ENCODE data around the gene ZNF157. TPM values are rescaled to one million over a fixed set of nuclear protein-coding genes. Genes with fewer than 3 reads are reported as not detected.

The ZNF157 gene
- total RNA-seq, 2 experiments from 2014 or later: 0.52 to 1.0 TPM

DNA sequence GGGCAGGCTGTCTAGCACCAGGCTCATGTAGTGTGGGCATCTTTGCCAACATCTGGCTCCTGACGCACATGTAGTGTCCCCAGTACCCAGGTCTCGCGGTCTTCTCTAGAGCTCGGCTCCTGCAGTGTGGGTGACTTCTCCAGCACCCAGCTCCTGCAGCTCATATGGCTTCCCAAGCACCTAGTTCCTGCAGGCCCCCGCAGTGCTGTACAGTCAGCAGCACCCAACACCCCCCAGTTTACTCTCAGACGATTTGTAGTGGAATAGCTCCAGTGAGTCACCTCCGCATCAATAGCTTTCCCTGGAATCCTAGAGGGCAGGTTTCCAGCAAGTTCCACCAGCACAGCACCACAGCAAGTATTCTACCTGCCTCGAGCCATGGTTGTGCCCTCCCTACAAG lies 81.7 kb downstream of the ZNF157 start:
- H3K36me3 Mint-ChIP-seq (ENCODE audit: low read depth): peaks cover 83% of the 10 kb centered on the region
- peaks cover 29% of the 10 kb centered on the region for H3K9me3 Mint-ChIP-seq
- H3K27me3 Mint-ChIP-seq: no peaks in the 10 kb centered on the region
- intact Hi-C loops (cut with micrococcal nuclease): no loop called here
- H3K4me1 Mint-ChIP-seq (ENCODE audit: low read depth): no peaks in the 10 kb centered on the region
- POLR2A ChIA-PET: no interaction called here
- ATAC-seq: no peak
- CTCF ChIA-PET: no interaction called here
- no peak overlapping the region for H3K4me3 Mint-ChIP-seq
- no peak for DNase-seq
- H3K27ac Mint-ChIP-seq: no peak overlapping the region
- TF ChIP-seq, protein P1, sequence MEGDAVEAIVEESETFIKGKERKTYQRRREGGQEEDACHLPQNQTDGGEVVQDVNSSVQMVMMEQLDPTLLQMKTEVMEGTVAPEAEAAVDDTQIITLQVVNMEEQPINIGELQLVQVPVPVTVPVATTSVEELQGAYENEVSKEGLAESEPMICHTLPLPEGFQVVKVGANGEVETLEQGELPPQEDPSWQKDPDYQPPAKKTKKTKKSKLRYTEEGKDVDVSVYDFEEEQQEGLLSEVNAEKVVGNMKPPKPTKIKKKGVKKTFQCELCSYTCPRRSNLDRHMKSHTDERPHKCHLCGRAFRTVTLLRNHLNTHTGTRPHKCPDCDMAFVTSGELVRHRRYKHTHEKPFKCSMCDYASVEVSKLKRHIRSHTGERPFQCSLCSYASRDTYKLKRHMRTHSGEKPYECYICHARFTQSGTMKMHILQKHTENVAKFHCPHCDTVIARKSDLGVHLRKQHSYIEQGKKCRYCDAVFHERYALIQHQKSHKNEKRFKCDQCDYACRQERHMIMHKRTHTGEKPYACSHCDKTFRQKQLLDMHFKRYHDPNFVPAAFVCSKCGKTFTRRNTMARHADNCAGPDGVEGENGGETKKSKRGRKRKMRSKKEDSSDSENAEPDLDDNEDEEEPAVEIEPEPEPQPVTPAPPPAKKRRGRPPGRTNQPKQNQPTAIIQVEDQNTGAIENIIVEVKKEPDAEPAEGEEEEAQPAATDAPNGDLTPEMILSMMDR (IDR thresholded peaks at IDR 0.05): no peak

GRCh38 chrX:47456080-47456479 lies 85.7 kb downstream of the ZNF157 start:
- POLR2A ChIA-PET: no interaction called here

DNA sequence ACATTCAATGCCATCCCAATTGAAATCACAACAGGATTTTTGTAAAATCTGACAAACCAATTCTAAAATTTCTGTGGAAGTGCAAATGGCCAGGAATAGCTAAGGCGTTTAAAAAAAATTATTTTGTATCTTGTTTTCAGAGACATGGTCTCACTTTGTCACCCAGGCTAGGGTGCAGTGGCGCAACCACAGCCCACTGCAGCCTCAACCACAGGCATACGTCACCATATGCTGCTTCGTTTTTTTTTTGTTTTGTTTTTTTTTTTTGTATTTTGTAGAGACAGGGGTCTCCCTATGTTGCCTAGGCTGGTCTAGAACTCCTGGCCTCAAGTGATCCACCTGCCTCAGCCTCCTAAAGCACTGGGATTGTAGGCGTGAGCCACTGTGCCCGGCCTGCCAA lies 88.2 kb downstream of the ZNF157 start:
- intact Hi-C loops (cut with micrococcal nuclease): no loop called here
- Mint-ChIP-seq H3K4me1 (ENCODE audit: low read depth) (peaks cover 2% of the 10 kb centered on the region), H3K36me3 (ENCODE audit: low read depth) (peaks cover 37% of the 10 kb centered on the region), H3K4me3 (no peak overlapping the region), H3K27me3 (no peaks in the 10 kb centered on the region), H3K9me3 (peaks cover 4% of the 10 kb centered on the region), H3K27ac (no peak overlapping the region)
- POLR2A ChIA-PET: interaction anchor here (0.8 kb wide), 1 partner anchor 195 kb away, joined by 3 read pairs; no protein-coding TSS in a partner anchor
- CTCF ChIA-PET: no interaction called here
- DNase-seq (peak; percentile 24), ATAC-seq (no peak)
- TF ChIP-seq, protein P1 (IDR thresholded peaks at IDR 0.05): no peak

More at GRCh38 chrX:47456080-47456479, 85.7 kb downstream of the ZNF157 start:
- Mint-ChIP-seq H3K36me3 (ENCODE audit: low read depth) (peaks cover 50% of the 10 kb centered on the region), H3K4me1 (ENCODE audit: low read depth) (peaks cover 2% of the 10 kb centered on the region), H3K27ac (no peak overlapping the region), H3K9me3 (peaks cover 2% of the 10 kb centered on the region), H3K4me3 (no peak overlapping the region), H3K27me3 (no peaks in the 10 kb centered on the region)
- CTCF ChIA-PET: interaction anchor here (0.6 kb wide), 1 partner anchor 89 kb away, joined by 4 read pairs; no protein-coding TSS in a partner anchor
- no peak for DNase-seq
- TF ChIP-seq, protein P1 (IDR thresholded peaks at IDR 0.05): no peak
- intact Hi-C loops (cut with micrococcal nuclease): no loop called here
- no peak for ATAC-seq

- TF ChIP-seq, protein P1 (IDR thresholded peaks at IDR 0.05): no peak
- CTCF ChIA-PET: no interaction called here
Measured at GRCh38 chrX:47460561-47460960, 90.2 kb downstream of the ZNF157 start.

More at GRCh38 chrX:47460561-47460960, 90.2 kb downstream of the ZNF157 start:
- intact Hi-C loops (cut with micrococcal nuclease): no loop called here
- H3K27me3 Mint-ChIP-seq: no peaks in the 10 kb centered on the region
- H3K4me3 Mint-ChIP-seq: no peak overlapping the region
- no peak overlapping the region for H3K27ac Mint-ChIP-seq
- H3K4me1 Mint-ChIP-seq (ENCODE audit: low read depth): peaks cover 2% of the 10 kb centered on the region
- H3K9me3 Mint-ChIP-seq: peaks cover 4% of the 10 kb centered on the region
- H3K36me3 Mint-ChIP-seq (ENCODE audit: low read depth): peaks cover 32% of the 10 kb centered on the region
- no peak for ATAC-seq
- DNase-seq: no peak
- POLR2A ChIA-PET: interaction anchor here (0.6 to 0.7 kb wide), 2 partner anchors 92 to 143 kb away, joined by 3 read pairs; no protein-coding TSS in a partner anchor

Other genes with a start within 250 kb of the ZNF157 start
- 10 to 100 TPM; 82.9 to 89.8 TPM for gene NDUFB11, start 225.9 kb upstream of the ZNF157 start, total RNA-seq
- 10 to 100 TPM; 66.4 to 66.7 TPM for gene RBM10, start 225.4 kb upstream of the ZNF157 start, total RNA-seq
- 100 to 1,000 TPM; 243 to 246 TPM for gene UBA1, start 176.7 kb upstream of the ZNF157 start, total RNA-seq
- gene CDK16, start 151.9 kb upstream of the ZNF157 start, total RNA-seq: 10 to 100 TPM; 56.1 to 61.3 TPM
- 10 to 100 TPM; 57.1 to 62.0 TPM for gene USP11, start 137.6 kb upstream of the ZNF157 start, total RNA-seq
- 10 to 100 TPM; 10.6 TPM for gene ZNF41, start 112.6 kb downstream of the ZNF157 start, total RNA-seq
- 10 to 100 TPM; 53.9 to 60.9 TPM for gene ARAF, start 190.6 kb downstream of the ZNF157 start, total RNA-seq
- 1 to 10 TPM; 3.0 to 4.3 TPM for gene TIMP1, start 211.9 kb downstream of the ZNF157 start, total RNA-seq
- under 1 TPM; 0.67 to 0.74 TPM for gene SYN1, start 249.3 kb downstream of the ZNF157 start, total RNA-seq

Measured in activated CD8-positive, alpha-beta T cell treated with anti-CD3 and anti-CD28 coated beads for 36 hours (primary cell).